Colonic mucosa (tissue), 4 donors: ENCODE data around the gene BBS2. TPM values are rescaled to one million over a fixed set of nuclear protein-coding genes. Genes with fewer than 3 reads are reported as not detected.

Source experiments
- DNase-seq: peaks from one replicate; pipeline ENCODE4 v3.0.0-alpha.2; 2020
- H3K27ac ChIP-seq: fragments of 200-600 bp; one replicate; pipeline ENCODE4 v1.8.0; 2021
- H3K27me3 ChIP-seq: fragments of 200-600 bp; one replicate; pipeline ENCODE4 v1.8.0; 2021
- H3K36me3 ChIP-seq: fragments of 200-600 bp; one replicate; pipeline ENCODE4 v1.8.0; 2021
- H3K4me1 ChIP-seq: fragments of 200-600 bp; one replicate; pipeline ENCODE4 v1.8.0; 2021; ENCODE audit warnings: mild to moderate bottlenecking
- H3K4me3 ChIP-seq: fragments of 200-600 bp; one replicate; pipeline ENCODE4 v1.8.0; 2021
- H3K9ac ChIP-seq, 2 donors: one replicate each; pipeline ENCODE4 v1.7.0; 2013; ENCODE audit warnings: control low read depth in 2 of 2, low read depth in 2 of 2, low read length in 2 of 2
- H3K9me3 ChIP-seq: fragments of 200-600 bp; one replicate; pipeline ENCODE4 v1.8.0; 2021
- intact Hi-C: fragments of 100-400 bp; cut with DNase I; formaldehyde crosslinking; loops from one replicate; pipeline ENCODE4 v1.14.1; 2022
- total RNA-seq, 2 donors: library from RNA; stranded (reverse); fragmentation: NEBNext Ultra II Directional in 1 of 2; extraction: Animal tissue kit (Norgen Biotek cat#: 25700) in 1 of 2; gene quantifications; one replicate each; pipeline ENCODE4 v1.2.1, GENCODE V29; 2021
- TF ChIP-seq, protein P1 (sequence below): fragments of 200-600 bp; IDR thresholded peaks from one replicate; pipeline ENCODE4 v1.8.0; 2022; ENCODE audit warnings: antibody characterized with exemption, mild to moderate bottlenecking
- donor health status: healthy.
- donor health status: DM: no; HTN: no; CAD: no.
- donor health status: DM: no; HTN: no; CAD: no.

BBS2 gene
- total RNA-seq, 2 donors from 2014 or later, result 22.5 to 32.1 TPM

DNA sequence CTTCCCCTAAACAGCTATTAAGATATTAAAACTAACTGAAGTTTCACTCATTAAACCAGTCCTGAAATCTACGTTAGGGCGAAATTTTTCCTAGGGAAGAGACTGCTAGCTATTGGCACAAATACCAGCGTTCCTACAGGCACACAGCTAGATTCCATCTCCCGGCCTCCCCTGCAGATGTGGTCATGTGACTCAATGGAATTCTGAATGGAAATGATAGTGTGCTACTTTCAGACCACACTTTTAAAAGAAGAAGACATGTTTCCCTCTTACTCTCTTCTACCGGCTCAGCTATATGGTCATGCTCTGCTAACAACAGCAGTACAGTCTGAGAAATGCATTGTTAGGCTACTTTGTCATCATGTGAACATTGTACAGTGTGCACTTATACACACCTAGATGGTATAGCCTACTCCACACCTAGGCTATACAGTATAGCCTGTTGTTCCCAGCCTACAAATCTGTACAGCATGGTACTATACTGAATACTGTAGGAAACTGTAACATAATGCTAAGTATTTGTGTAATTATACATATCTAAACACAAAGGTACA lies 37.1 kb downstream of the BBS2 start:
- TF ChIP-seq, protein P1, sequence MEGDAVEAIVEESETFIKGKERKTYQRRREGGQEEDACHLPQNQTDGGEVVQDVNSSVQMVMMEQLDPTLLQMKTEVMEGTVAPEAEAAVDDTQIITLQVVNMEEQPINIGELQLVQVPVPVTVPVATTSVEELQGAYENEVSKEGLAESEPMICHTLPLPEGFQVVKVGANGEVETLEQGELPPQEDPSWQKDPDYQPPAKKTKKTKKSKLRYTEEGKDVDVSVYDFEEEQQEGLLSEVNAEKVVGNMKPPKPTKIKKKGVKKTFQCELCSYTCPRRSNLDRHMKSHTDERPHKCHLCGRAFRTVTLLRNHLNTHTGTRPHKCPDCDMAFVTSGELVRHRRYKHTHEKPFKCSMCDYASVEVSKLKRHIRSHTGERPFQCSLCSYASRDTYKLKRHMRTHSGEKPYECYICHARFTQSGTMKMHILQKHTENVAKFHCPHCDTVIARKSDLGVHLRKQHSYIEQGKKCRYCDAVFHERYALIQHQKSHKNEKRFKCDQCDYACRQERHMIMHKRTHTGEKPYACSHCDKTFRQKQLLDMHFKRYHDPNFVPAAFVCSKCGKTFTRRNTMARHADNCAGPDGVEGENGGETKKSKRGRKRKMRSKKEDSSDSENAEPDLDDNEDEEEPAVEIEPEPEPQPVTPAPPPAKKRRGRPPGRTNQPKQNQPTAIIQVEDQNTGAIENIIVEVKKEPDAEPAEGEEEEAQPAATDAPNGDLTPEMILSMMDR, result no peak
- Histone ChIP-seq H3K9me3 (no peaks in the 10 kb centered on the region), H3K36me3 (peaks cover 4% of the 10 kb centered on the region), H3K4me1 (no peaks in the 10 kb centered on the region), H3K4me3 (no peak overlapping the region), H3K27me3 (no peaks in the 10 kb centered on the region), H3K9ac (no peak overlapping the region), H3K27ac (no peak overlapping the region)
- DNase-seq, result no peak
- intact Hi-C loops, result no loop called here

DNA sequence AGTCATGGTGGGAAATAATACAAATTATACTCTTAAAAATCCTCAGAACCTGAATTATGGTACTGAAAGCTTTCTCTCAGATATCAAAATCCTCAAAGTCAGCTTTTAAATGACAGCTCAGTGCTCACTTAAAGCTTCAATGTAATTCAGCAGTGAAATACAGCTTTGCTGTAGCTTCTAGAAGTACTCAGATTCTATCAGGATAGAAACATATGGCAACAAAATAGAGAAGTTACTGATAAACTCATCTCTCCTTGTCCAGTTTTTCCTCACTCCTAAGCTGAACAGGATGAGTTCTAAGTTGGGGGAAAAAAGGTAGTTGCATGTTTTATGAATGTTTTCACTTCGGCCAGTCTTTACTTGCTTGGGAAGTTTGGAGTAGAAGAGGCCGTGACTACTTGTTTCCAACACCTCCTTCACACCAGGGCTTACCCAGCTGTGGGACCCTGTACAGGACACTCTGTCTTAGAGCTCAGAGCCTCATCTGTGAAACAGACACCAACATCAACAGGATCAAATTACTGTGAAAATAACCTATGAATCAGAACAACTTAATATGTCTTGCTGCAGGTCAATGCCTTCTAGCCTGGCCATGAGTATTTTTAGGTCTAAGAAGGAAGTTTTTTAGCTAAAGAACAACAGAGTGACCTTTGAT lies 38.2 kb downstream of the BBS2 start:
- Histone ChIP-seq H3K9me3 (no peaks in the 10 kb centered on the region), H3K4me1 (no peaks in the 10 kb centered on the region), H3K27ac (no peak overlapping the region), H3K9ac (no peak overlapping the region), H3K4me3 (no peak overlapping the region), H3K36me3 (peaks cover 4% of the 10 kb centered on the region), H3K27me3 (no peaks in the 10 kb centered on the region)
- TF ChIP-seq, protein P1, result no peak
- intact Hi-C loops, result no loop called here
- no peak for DNase-seq

- no peak overlapping the region for H3K9ac ChIP-seq
- no peak overlapping the region for H3K27ac ChIP-seq
- no peaks in the 10 kb centered on the region for H3K27me3 ChIP-seq
- H3K4me3 ChIP-seq, result no peak overlapping the region
- no peaks in the 10 kb centered on the region for H3K4me1 ChIP-seq
- TF ChIP-seq, protein P1, result no peak
- intact Hi-C loops, result no loop called here
- peaks cover 4% of the 10 kb centered on the region for H3K36me3 ChIP-seq
- DNase-seq, result no peak
- H3K9me3 ChIP-seq, result no peaks in the 10 kb centered on the region
Measured at GRCh38 chr16:56480776-56481467, 38.9 kb downstream of the BBS2 start.

GRCh38 chr16:56479469-56479868 lies 40.4 kb downstream of the BBS2 start:
- no peak overlapping the region for H3K4me3 ChIP-seq
- H3K36me3 ChIP-seq, result peaks cover 4% of the 10 kb centered on the region
- no peak overlapping the region for H3K9ac ChIP-seq
- H3K4me1 ChIP-seq, result no peaks in the 10 kb centered on the region
- intact Hi-C loops, result no loop called here
- H3K27ac ChIP-seq, result no peak overlapping the region
- TF ChIP-seq, protein P1, result no peak
- H3K9me3 ChIP-seq, result no peaks in the 10 kb centered on the region
- no peaks in the 10 kb centered on the region for H3K27me3 ChIP-seq
- DNase-seq, result no peak

GRCh38 chr16:56478281-56479049 lies 41.4 kb downstream of the BBS2 start:
- TF ChIP-seq, protein P1, result no peak
- Histone ChIP-seq H3K9ac (no peak overlapping the region), H3K4me3 (no peak overlapping the region), H3K27ac (no peak overlapping the region), H3K4me1 (no peaks in the 10 kb centered on the region), H3K27me3 (no peaks in the 10 kb centered on the region), H3K9me3 (no peaks in the 10 kb centered on the region), H3K36me3 (peaks cover 4% of the 10 kb centered on the region)
- intact Hi-C loops, result no loop called here
- DNase-seq, result no peak
